Mucosa of stomach (tissue), 1 donor: ENCODE results near the gene KRTAP13-2.

ENCODE experiments used
- H3K27me3 ChIP-seq: one replicate; pipeline ENCODE4 v1.7.0; 2013; ENCODE audit warnings: mild to moderate bottlenecking, low read length; ENCODE audit not compliant: control insufficient read depth, insufficient read depth
- H3K36me3 ChIP-seq: one replicate; pipeline ENCODE4 v1.7.0; 2013; ENCODE audit warnings: low read length; ENCODE audit not compliant: control insufficient read depth, insufficient read depth
- H3K4me1 ChIP-seq: one replicate; pipeline ENCODE4 v1.7.0; 2013; ENCODE audit warnings: mild to moderate bottlenecking, low read length; ENCODE audit not compliant: control insufficient read depth, insufficient read depth
- H3K4me3 ChIP-seq: one replicate; pipeline ENCODE4 v1.7.0; 2013; ENCODE audit warnings: low read length
- H3K9ac ChIP-seq: one replicate; pipeline ENCODE4 v1.7.0; 2013; ENCODE audit warnings: mild to moderate bottlenecking, low read length, moderate library complexity
- H3K9me3 ChIP-seq: one replicate; pipeline ENCODE4 v1.7.0; 2013; ENCODE audit warnings: mild to moderate bottlenecking, low read length, moderate library complexity; ENCODE audit not compliant: control insufficient read depth
- donor health status: Pancreatic carcinoma.

KRTAP13-2 gene

GRCh38 chr21:30340714-30341573 lies 31.1 kb downstream of the KRTAP13-2 start:
- no peaks in the 10 kb centered on the region for H3K9me3 ChIP-seq
- no peaks in the 10 kb centered on the region for H3K27me3 ChIP-seq
- no peaks in the 10 kb centered on the region for H3K36me3 ChIP-seq
- H3K4me3 ChIP-seq = no peak overlapping the region
- no peak overlapping the region for H3K9ac ChIP-seq
- H3K4me1 ChIP-seq = no peaks in the 10 kb centered on the region

GRCh38 chr21:30338717-30339116 lies 33.4 kb downstream of the KRTAP13-2 start:
- Histone ChIP-seq H3K9ac (no peak overlapping the region), H3K4me3 (no peak overlapping the region), H3K36me3 (no peaks in the 10 kb centered on the region), H3K4me1 (no peaks in the 10 kb centered on the region), H3K9me3 (no peaks in the 10 kb centered on the region), H3K27me3 (no peaks in the 10 kb centered on the region)

- no peak overlapping the region for H3K9ac ChIP-seq
- no peaks in the 10 kb centered on the region for H3K4me1 ChIP-seq
- H3K4me3 ChIP-seq = no peak overlapping the region
- no peaks in the 10 kb centered on the region for H3K27me3 ChIP-seq
- H3K9me3 ChIP-seq = no peaks in the 10 kb centered on the region
- no peaks in the 10 kb centered on the region for H3K36me3 ChIP-seq
Observed at GRCh38 chr21:30337772-30338171, 34.3 kb downstream of the KRTAP13-2 start.

- Histone ChIP-seq H3K4me1 (no peaks in the 10 kb centered on the region), H3K4me3 (no peak within 1 kb of the TSS), H3K36me3 (no peaks in the 10 kb centered on the region), H3K9ac (no peak within 1 kb of the TSS), H3K9me3 (no peaks in the 10 kb centered on the region), H3K27me3 (no peaks in the 10 kb centered on the region)
Observed at GRCh38 chr21:30337276-30337744, 34.8 kb downstream of the KRTAP13-2 start, which contains the start of gene KRTAP27-1. TSS of gene KRTAP27-1 (minus strand) at chr21:30337694. CDS start at chr21:30337668, 26 bp downstream.

- H3K9me3 ChIP-seq = no peaks in the 10 kb centered on the region
- H3K27me3 ChIP-seq = no peaks in the 10 kb centered on the region
- H3K36me3 ChIP-seq = no peaks in the 10 kb centered on the region
- no peak overlapping the region for H3K9ac ChIP-seq
- no peaks in the 10 kb centered on the region for H3K4me1 ChIP-seq
- no peak overlapping the region for H3K4me3 ChIP-seq
Observed at GRCh38 chr21:30336596-30336995, 35.5 kb downstream of the KRTAP13-2 start.

GRCh38 chr21:30333736-30334135 lies 38.3 kb downstream of the KRTAP13-2 start:
- no peaks in the 10 kb centered on the region for H3K4me1 ChIP-seq
- no peaks in the 10 kb centered on the region for H3K9me3 ChIP-seq
- no peaks in the 10 kb centered on the region for H3K36me3 ChIP-seq
- no peaks in the 10 kb centered on the region for H3K27me3 ChIP-seq
- no peak overlapping the region for H3K9ac ChIP-seq
- no peak overlapping the region for H3K4me3 ChIP-seq

GRCh38 chr21:30332681-30333080 lies 39.4 kb downstream of the KRTAP13-2 start:
- H3K36me3 ChIP-seq = no peaks in the 10 kb centered on the region
- no peaks in the 10 kb centered on the region for H3K27me3 ChIP-seq
- H3K4me1 ChIP-seq = no peaks in the 10 kb centered on the region
- no peaks in the 10 kb centered on the region for H3K9me3 ChIP-seq
- H3K9ac ChIP-seq = no peak overlapping the region
- H3K4me3 ChIP-seq = no peak overlapping the region

- no peaks in the 10 kb centered on the region for H3K9me3 ChIP-seq
- H3K4me1 ChIP-seq = no peaks in the 10 kb centered on the region
- no peaks in the 10 kb centered on the region for H3K27me3 ChIP-seq
- no peak overlapping the region for H3K4me3 ChIP-seq
- H3K9ac ChIP-seq = no peak overlapping the region
- no peaks in the 10 kb centered on the region for H3K36me3 ChIP-seq
Observed at GRCh38 chr21:30329203-30329875, 42.7 kb downstream of the KRTAP13-2 start.

- Histone ChIP-seq H3K36me3 (no peaks in the 10 kb centered on the region), H3K27me3 (no peaks in the 10 kb centered on the region), H3K9me3 (no peaks in the 10 kb centered on the region), H3K4me3 (no peak overlapping the region), H3K9ac (no peak overlapping the region), H3K4me1 (no peaks in the 10 kb centered on the region)
Observed at GRCh38 chr21:30326390-30326789, 45.7 kb downstream of the KRTAP13-2 start.
